ENCODE data around the gene TRAPPC14.

The TRAPPC14 gene

DNA sequence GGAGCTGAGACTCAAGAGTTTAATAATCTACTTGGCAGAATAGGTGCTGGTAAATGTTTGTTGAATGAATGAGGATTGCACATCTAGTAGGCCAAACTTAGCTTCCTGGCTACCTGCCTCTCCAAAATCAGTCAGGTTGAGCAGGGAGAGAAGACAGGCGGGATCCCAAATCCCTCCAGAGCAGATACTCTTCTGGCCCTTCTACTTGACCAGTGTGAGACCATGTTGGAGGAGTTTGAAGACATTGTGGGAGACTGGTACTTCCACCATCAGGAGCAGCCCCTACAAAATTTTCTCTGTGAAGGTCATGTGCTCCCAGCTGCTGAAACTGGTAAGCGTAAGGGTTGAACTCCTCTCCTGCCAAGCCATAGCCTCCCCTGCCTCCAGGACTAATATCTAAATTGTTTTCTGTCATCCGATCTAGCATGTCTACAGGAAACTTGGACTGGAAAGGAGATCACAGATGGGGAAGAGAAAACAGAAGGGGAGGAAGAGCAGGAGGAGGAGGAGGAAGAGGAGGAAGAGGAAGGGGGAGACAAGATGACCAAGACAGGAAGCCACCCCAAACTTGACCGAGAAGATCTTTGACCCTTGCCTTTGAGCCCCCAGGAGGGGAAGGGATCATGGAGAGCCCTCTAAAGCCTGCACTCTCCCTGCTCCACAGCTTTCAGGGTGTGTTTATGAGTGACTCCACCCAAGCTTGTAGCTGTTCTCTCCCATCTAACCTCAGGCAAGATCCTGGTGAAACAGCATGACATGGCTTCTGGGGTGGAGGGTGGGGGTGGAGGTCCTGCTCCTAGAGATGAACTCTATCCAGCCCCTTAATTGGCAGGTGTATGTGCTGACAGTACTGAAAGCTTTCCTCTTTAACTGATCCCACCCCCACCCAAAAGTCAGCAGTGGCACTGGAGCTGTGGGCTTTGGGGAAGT, 34.0 kb downstream of the TRAPPC14 start:
- DNase-seq (ENCODE audit: low spot score): no peak

DNA sequence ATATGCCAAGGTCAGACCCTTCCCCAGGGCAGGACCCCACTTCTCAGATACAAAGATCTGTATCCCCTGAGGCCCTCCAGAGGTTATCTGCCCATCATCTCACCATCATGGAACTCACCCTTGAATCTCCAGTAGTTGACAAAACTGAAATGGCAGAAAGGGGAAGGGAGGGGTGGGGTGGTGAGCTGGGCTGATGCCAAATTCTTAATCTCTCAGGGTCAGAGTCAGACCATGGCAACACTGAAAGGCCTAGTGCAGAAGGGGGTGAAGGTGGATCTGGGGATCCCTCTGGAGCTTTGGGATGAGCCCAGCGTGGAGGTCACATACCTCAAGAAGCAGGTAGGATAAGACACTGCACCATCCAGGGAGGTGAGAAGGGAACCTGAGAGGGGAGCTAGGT, 36.0 kb downstream of the TRAPPC14 start:
- no peak for DNase-seq (ENCODE audit: low spot score)

DNA sequence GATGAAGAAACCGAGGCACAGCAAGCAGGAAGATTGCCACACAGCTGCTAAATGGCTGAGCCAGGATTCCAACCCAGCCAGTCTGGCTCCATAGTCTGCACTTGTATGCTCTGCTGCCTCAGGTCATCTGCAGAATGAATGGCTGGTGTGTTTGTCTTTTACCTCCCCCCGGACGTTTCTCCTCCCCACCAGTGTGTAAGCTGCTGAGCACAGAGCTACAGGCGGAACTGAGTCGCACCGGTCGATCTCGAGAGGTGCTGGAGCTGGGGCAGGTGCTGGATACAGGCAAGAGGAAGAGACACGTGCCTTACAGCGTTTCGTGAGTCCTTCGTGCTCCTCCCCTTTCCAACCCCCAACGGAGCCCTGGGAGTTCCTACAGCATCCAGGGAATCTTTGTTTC, 36.5 kb downstream of the TRAPPC14 start:
- no peak for DNase-seq (ENCODE audit: low spot score)

DNA sequence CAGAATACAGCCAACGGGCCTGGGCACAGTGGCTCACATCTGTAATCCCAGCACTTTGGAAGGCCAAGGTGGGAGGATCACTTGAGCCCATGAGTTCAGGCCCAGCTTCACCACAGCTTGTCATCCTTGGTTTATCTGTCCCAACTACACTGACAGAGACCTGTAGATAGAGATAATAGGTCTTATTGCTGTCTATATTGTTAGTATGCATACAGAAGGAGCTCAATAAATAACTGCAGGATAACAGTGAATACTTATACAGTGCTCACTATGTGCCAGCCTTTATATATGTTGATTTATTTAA, 37.8 kb downstream of the TRAPPC14 start:
- DNase-seq (ENCODE audit: low spot score): no peak

DNA sequence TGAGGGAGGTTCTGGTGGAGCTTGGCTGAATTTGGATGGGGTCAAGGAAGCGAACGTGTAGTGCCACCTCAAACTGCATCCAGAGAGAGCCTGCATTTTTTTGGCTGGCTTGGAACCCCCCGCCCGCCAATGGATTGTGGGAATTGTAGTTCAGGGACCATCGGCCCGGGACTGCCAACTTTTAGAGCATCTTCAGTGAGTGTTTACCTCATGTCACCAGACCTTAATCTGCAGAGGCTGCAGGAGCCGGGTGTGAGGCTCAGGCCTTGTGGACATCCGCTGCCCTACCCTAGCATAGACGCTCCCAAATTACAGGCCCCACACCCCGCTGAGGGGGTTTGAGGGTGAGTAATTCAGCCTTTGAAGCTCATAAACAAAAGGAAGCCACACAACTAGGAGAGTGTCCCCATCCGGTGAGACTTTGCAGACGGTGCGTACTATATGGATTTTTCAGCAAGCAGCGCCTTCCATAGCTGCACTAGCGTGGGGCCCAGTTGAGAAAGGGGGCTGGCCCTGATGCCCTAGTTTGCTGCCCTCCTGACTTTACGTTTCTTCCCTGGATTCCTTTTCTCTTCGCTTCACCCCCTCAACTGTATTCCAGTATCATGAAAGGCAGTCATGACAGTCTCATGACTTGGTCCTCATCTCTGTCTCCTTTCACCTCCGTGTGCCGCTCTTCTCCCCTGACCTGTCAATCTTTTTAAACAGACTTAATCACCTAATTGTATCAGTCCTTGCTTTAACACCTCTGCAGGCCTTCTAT, 38.4 kb downstream of the TRAPPC14 start:
- peak; percentile 79 for DNase-seq (ENCODE audit: low spot score)

DNA sequence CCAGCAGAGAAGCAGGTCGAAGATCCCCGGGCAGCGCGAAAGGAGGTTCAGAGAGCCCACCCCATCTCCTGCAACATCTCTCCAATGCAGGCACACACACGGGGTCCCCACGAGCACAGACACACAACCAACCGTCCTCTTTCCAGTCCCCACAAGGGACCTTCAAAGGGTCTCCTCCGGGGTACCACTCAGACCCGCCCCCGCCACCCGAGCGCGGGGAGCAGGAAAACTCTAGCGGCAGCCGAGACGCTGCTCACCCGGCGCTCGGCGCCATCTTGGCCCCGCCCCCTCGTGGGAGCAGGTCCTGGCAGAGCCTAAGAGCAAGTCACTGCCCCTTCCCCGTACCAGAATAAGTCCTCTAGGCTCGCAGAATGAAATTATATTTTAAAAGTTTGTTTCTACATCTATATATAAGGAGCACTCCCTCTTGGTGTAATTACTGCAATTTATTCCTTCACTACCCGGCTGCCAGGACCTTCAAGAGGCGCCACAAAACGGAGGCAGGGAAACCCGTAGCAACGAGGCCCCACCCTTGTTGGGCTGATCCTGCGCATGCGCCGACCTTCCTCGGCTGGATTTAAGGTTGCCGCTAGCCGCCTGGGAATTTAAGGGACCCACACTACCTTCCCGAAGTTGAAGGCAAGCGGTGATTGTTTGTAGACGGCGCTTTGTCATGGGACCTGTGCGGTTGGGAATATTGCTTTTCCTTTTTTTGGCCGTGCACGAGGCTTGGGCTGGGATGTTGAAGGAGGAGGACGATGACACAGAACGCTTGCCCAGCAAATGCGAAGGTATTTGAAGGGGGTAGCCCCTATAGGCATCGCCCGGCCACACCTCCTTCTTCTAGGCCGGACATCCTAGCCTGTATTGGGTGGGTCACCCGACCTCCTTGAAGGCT, 39.2 kb downstream of the TRAPPC14 start, which contains the start of the genes CNPY4 and TAF6:
TSS of gene CNPY4 (plus strand) at position 563 of the 898 bp plus-strand sequence. CDS start at position 674, 111 bp downstream.
TSS of gene TAF6 (minus strand) at position 287 of the 898 bp plus-strand sequence. CDS start 5,149 bp downstream, outside the sequence.
- DNase-seq (ENCODE audit: low spot score): peak; percentile 97

DNA sequence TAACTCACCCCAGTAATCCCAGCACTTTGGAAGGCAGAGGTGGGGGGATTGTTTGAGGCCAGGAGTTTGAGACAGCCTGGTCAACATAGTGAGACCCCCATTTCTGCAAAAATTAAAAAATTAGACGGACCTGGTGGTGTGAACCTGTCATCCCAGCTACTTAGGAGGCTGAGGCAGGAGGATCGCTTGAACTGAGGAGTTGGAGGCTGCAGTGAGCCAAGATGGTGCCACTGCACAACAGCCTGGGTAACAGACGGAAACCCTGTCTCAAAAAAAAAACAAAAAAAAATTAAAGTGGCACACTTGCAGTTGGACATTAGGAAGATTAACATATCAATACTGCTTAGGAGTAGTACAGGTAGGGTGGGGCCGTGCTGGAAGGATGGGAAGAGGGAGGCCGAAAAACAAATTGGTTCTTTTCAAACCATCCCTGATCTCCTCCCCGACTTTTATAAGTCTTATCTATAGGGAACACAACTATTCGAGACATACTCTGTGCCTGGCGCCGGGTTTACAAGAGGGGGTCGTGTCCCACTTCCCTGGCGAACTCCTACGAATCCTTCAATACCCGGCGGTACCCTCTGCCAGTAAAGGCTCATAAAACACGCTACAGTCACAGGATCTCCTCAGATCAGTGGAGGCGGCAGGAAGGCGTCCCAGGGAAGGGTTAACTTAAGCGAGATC, 40.0 kb downstream of the TRAPPC14 start:
- DNase-seq (ENCODE audit: low spot score): no peak

DNA sequence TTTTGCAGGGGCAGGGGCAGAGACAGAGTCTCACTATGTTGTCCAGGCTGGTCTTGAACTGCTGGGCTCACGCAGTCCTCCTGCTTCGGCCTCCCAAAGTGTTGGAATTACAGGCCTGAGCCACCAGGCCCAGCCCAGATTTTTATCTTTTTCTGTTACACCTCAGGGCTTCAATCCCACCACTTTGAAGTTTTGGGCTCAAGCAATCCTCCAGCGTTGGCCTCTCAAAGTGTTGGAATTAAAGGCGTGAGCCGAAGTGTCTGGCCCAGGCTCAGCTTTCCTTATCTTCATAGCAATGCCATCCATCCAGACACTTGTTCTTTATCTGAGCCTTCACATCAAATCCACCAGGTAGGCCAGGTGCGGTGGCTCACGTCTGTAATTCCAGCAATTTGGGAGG, 43.5 kb downstream of the TRAPPC14 start:
- DNase-seq (ENCODE audit: low spot score): no peak

DNA sequence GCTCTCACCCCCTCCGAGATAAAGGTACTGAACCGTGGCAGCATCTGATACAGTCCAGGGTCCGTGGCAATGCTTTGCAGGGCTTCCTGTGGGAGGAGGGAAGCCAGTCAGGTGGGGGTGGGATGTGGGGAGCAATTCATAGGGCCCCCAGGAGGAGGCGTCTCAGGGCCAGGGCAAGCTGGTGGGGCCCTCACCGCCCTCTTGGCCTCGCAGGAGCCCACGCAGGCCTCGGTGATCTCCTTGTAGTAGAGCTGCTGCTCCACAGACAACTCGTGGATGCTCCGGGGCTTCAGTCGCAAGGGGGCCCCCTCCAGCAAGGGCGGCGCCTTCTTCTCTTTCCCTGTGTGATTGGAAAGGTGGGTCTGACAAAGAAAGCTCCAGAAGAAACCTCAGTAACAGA, 46.6 kb downstream of the TRAPPC14 start:
- no peak for DNase-seq (ENCODE audit: low spot score)

DNA sequence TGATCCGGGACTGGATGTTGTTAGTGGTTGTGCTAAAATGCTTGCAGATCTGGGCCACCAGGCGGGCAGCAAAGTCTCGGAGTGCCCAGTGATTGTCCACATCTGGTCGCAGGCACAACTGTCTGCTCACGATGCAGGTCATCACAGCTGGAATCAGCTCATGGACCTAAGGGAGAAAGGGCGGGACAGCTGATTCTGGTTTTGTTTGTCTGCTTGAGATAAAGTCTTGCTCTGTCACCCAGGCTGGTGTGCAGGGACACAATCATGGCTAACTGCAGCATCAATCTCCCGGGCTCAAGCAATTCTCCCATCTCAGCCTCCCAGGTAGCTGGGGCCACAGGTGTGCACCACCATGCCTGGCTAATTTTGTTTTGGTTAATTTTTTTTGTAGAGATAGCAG, 47.4 kb downstream of the TRAPPC14 start:
- DNase-seq (ENCODE audit: low spot score): no peak

DNA sequence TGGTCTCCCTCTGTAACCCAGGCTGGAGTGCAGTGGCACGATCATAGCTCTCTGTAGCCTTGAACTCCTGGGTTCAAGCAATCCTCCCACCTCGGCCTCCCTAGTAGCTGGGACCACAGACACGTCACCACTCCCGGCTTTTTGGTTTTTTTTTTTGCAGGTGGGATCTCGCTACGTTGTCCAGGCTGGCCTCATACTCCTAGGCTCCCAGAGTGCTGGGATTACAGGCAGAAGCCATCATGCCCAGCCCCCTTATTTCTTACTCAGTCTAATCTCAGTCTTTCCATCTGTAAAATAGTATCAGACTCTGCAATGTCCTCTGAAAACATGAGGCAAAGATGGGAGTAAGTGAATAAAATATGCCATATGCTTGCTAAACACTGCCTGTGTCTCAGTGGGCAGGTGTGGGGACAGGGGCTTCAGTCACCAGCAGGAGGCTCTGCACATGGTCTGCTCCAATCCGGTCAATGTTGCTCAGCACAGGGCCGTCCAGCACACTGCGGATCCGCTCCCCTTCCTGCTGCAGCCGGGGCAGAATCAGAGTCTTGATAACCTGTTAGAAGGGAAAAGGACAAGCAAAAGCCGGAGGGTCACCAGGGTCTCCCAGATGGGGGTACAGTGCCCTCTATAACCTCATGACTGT, 48.9 kb downstream of the TRAPPC14 start:
- DNase-seq (ENCODE audit: low spot score): no peak

DNA sequence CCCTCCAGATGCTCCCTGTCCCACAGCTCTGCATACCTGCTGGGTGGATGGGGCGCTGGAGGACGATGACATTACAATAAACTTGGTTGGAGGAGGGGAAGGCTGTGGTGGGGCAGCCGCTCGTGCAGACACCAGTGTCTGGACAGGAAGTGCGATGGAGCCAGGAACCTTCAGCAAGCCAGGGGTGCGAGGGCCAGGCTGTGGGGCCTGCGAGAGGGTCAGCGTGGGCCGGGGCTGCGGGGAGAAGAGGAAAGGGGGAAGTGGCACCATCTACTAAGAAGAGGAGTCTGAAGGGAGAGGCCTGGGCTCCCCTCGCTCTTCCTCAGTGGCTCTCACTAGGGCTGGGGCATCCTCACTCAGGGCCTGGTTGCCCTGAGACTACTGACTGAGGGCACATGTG, 50.6 kb downstream of the TRAPPC14 start:
- DNase-seq (ENCODE audit: low spot score): no peak

DNA sequence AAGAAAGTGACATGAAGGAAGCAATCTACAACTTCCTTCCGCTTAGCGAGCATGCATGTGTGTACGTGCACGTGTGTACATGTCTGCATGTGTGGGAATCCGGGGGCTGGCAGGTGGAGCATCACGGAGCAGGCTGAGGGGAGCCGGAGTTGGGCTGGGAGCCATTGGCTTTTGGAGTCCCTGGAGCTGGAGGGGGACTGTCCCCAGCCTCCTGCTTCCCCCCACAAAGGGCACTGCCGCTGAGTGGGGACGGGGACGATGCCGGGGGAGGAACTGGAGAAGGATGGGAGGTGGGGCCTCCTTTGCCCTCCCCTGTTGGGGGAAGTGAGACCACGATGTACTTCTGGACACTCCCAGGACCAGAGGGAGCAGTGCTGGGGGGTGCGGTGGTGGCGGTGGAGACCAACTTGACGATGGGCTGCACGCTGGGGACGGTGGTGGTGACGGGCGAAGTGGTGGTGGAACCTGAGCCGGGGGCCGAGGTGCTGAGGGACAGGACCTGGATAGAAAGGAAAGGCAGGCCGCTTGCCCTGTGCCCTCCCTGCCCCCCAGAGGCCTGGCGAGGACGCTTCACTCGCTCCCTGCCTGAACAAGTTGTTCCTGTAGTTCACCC, 51.3 kb downstream of the TRAPPC14 start:
- no peak for DNase-seq (ENCODE audit: low spot score)

DNA sequence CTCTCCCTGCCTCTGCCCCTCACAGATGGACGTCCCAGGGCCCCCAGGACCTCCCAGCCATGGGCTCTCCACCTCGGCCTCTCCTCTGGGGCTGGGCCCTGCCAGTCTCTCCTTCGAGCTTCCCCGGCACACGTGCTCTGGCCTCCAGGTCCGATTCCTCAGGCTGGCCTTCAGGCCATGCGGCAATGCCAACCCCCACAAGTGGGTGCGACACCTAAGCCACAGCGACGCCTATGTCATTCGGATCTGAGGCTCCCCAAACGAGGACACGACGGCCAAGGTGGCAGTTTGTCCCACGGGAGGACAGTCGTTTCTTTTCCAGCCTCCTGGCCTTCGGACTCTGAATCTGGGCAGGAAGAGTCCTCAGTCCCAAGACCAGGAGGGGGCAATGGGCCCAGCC, 51.9 kb downstream of the TRAPPC14 start:
- no peak for DNase-seq (ENCODE audit: low spot score)

DNA sequence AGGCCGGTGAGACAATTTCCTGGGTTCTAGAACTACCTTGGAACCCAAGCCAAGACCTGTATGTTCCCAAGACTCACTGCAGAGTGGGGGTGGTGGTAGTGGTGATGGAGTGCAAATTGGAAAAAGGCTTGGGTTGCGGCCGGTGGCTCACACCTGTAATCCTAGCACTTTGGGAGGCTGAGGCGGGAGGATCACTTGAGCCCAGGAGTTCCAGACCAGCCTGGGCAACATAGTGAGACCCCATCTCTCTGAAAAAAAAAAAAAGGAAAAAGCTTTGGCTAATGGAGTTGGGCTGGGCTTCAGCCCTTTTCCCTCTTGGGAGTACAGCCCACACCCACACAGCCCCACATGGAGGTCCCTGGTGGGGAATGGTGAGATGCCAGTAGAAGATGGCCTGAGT, 53.0 kb downstream of the TRAPPC14 start:
- DNase-seq (ENCODE audit: low spot score): no peak
